Epithelial cell of proximal tubule (primary cell): ENCODE data around the gene NKD1. TPM values are rescaled to one million over a fixed set of nuclear protein-coding genes. Genes with fewer than 3 reads are reported as not detected.

Source experiments
- DNase-seq: peaks from one replicate; pipeline ENCODE4 v3.0.0-alpha.2; 2011; ENCODE audit warnings: low read depth
- H3K4me3 ChIP-seq: 2 replicates; pipeline ENCODE4 v1.5.1; 2011; ENCODE audit warnings: low read depth, mild to moderate bottlenecking, low read length
- total RNA-seq: library from RNA; depleted of rRNA; stranded (reverse); fragments of >200 nt; gene quantifications from 2 replicates; pipeline ENCODE4 v1.2.3, GENCODE V29; 2015
- TF ChIP-seq, protein P1 (sequence below): conservative IDR thresholded peaks from 2 replicates; pipeline ENCODE4 v1.5.1; 2012; ENCODE audit warnings: low read depth, mild to moderate bottlenecking, low read length

NKD1 gene
- total RNA-seq, 1 donor from 2014 or later: not detected

GRCh38 chr16:50643192-50643591, 95.0 kb downstream of the NKD1 start:
- no peak for DNase-seq
- TF ChIP-seq, protein P1, sequence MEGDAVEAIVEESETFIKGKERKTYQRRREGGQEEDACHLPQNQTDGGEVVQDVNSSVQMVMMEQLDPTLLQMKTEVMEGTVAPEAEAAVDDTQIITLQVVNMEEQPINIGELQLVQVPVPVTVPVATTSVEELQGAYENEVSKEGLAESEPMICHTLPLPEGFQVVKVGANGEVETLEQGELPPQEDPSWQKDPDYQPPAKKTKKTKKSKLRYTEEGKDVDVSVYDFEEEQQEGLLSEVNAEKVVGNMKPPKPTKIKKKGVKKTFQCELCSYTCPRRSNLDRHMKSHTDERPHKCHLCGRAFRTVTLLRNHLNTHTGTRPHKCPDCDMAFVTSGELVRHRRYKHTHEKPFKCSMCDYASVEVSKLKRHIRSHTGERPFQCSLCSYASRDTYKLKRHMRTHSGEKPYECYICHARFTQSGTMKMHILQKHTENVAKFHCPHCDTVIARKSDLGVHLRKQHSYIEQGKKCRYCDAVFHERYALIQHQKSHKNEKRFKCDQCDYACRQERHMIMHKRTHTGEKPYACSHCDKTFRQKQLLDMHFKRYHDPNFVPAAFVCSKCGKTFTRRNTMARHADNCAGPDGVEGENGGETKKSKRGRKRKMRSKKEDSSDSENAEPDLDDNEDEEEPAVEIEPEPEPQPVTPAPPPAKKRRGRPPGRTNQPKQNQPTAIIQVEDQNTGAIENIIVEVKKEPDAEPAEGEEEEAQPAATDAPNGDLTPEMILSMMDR: no peak
- no peak overlapping the region for H3K4me3 ChIP-seq

- H3K4me3 ChIP-seq: no peak overlapping the region
- no peak for DNase-seq
- TF ChIP-seq, protein P1: no peak
Observed at GRCh38 chr16:50644245-50644644, 96.0 kb downstream of the NKD1 start.

- TF ChIP-seq, protein P1: peak; percentile 56
- H3K4me3 ChIP-seq: no peak overlapping the region
- no peak for DNase-seq
Observed at GRCh38 chr16:50644729-50645128, 96.5 kb downstream of the NKD1 start.

DNA sequence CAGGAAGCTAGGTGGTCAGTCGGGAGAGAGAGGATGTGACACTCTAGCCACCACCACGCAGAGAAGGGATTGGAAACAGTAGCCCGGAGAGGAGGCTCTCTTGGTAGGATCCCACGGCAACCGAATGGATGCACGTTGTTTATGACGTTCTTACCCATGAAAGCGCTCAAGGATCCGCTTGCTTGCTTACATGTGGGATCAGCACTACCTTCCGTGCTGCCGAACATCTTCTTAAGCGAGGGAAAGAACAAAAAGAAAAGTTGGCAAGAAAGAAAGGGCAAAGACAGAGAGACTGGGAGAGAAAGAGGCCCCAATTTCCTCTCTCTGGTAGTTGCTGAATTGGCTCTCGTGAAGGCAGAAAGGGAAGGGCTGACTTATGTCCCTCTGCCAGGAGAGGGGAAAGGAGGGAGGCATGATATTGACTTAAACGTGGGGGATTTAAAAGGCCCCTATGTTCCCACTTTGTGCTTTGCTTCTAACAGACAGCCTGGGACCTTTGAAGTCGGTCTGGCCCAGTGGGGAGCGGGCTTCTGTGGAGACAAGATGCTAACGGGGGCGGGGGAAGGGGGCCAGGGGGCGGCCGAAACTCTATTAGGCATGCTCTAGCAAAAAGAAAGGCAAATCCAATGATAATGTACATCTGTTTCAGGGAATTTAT, 97.5 kb downstream of the NKD1 start:
- no peak for DNase-seq
- no peak overlapping the region for H3K4me3 ChIP-seq
- TF ChIP-seq, protein P1: no peak

DNA sequence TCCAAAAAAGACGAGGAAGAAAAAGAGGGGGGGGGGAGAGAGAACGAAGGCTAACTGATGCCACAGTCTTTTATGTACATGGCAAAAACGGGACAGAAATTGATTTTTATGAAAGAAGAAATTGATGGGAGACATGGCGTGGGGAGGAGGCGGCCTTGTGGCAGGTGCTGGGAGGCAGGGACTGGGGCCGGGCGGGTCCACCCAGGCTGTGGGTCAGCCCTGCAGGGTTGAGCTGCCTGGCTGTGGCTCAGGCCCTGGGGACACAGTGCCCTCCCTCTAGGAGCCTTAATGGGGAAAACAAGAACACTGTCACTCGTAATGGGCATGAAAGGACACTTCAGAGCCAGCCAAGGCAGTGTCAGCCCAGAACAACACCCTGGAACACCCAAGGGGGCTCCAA, 98.1 kb downstream of the NKD1 start:
- no peak for DNase-seq
- H3K4me3 ChIP-seq: no peak overlapping the region
- TF ChIP-seq, protein P1: no peak

DNA sequence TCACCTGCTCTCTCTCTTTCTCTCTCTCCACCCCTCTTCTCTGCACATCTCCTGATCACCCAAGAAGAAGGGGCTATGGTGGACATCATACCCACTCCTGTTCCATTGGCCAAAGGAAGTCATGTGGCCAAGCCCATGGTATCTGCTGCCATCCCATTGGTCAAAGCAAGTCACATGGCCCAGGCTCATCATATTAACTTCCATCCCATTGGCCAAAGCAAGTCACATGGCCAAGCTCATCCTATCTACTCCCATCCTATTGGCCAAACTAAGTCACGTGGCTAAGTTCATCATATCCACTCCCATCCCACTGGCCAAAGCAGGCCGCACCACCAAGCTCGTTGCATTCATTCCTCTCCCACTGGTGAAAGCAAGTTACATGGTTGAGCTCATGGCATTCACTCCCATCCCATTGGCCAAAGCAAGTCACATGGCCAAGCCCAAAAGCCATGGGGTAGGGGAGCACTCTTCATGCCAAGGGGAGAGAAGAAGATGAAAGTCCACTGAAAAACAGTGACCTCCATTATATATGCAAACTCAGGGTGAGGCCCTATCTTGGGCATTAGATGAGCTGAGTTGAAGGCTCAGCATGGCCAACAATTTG, 103.7 kb downstream of the NKD1 start:
- TF ChIP-seq, protein P1: no peak
- DNase-seq: no peak
- H3K4me3 ChIP-seq: no peak overlapping the region
